ENCODE data around the gene INHBE.

DNA sequence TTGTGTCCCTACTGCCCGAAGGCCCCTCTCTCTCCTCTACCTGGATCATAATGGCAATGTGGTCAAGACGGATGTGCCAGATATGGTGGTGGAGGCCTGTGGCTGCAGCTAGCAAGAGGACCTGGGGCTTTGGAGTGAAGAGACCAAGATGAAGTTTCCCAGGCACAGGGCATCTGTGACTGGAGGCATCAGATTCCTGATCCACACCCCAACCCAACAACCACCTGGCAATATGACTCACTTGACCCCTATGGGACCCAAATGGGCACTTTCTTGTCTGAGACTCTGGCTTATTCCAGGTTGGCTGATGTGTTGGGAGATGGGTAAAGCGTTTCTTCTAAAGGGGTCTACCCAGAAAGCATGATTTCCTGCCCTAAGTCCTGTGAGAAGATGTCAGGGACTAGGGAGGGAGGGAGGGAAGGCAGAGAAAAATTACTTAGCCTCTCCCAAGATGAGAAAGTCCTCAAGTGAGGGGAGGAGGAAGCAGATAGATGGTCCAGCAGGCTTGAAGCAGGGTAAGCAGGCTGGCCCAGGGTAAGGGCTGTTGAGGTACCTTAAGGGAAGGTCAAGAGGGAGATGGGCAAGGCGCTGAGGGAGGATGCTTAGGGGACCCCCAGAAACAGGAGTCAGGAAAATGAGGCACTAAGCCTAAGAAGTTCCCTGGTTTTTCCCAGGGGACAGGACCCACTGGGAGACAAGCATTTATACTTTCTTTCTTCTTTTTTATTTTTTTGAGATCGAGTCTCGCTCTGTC, 1.8 kb downstream of the INHBE start:
- TF ChIP-seq, protein P1, sequence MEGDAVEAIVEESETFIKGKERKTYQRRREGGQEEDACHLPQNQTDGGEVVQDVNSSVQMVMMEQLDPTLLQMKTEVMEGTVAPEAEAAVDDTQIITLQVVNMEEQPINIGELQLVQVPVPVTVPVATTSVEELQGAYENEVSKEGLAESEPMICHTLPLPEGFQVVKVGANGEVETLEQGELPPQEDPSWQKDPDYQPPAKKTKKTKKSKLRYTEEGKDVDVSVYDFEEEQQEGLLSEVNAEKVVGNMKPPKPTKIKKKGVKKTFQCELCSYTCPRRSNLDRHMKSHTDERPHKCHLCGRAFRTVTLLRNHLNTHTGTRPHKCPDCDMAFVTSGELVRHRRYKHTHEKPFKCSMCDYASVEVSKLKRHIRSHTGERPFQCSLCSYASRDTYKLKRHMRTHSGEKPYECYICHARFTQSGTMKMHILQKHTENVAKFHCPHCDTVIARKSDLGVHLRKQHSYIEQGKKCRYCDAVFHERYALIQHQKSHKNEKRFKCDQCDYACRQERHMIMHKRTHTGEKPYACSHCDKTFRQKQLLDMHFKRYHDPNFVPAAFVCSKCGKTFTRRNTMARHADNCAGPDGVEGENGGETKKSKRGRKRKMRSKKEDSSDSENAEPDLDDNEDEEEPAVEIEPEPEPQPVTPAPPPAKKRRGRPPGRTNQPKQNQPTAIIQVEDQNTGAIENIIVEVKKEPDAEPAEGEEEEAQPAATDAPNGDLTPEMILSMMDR (IDR thresholded peaks at IDR 0.05): no peak
- no peak for TF ChIP-seq POLR2A (IDR thresholded peaks at IDR 0.05)

Data from uterus (tissue), 2 donors.